Endothelial cell of umbilical vein (primary cell): Measurements from ENCODE around the gene SMIM7. TPM values are rescaled to one million over a fixed set of nuclear protein-coding genes. Genes with fewer than 3 reads are reported as not detected.

Experiments
- BruUV-seq: library from RNA; stranded (reverse); fragments of 400-500 nt; replicated peaks from 2 replicates; lab custom pipeline; 2021; lab: Mats Ljungman, UMichigan
- CTCF ChIA-PET: fragments of 300-600, 350-600 bp; sonication (Branson Sonifier 250); formaldehyde crosslinking; loops from one replicate; lab custom pipeline; 2021; ENCODE audit warnings: antibody characterized with exemption, inconsistent platforms; lab: Charles Lee
- POLR2A ChIA-PET: fragments of 300-600, 350-600 bp; sonication (Branson Sonifier 250); formaldehyde crosslinking; loops from one replicate; lab custom pipeline; 2021; ENCODE audit warnings: antibody characterized with exemption, inconsistent platforms; lab: Charles Lee
- DNase-seq: peaks from one replicate; pipeline ENCODE4 v3.0.0-alpha.2; 2011; ENCODE audit warnings: low read depth, low spot score
- FAIRE-seq: peaks from 2 replicates; lab custom pipeline; 2011; peaks lifted over from hg19 to GRCh38; lab: Jason Lieb, UNC
- H2AFZ ChIP-seq: 2 replicates; pipeline ENCODE4 v1.6.0; 2012; ENCODE audit warnings: low read depth, low read length, control low read depth, inconsistent platforms
- H3K27ac ChIP-seq: 2 replicates; pipeline ENCODE4 v1.5.1; 2011; ENCODE audit warnings: low read depth, mild to moderate bottlenecking, control low read depth, low read length, moderate library complexity; ENCODE audit not compliant: insufficient read depth
- H3K27me3 ChIP-seq, 2 experiments: 2 replicates each; pipeline versions ENCODE4 v1.6.0 to v1.6.1; 2011; ENCODE audit warnings: low read length in 2 of 2, mixed read lengths in 1 of 2; ENCODE audit not compliant: control insufficient read depth in 2 of 2, insufficient read depth in 2 of 2
- H3K36me3 ChIP-seq, 2 experiments: 2 replicates in 1 of 2; 3 replicates in 1 of 2; pipeline ENCODE4 v1.5.1; 2011; ENCODE audit warnings: low read length in 2 of 2, mild to moderate bottlenecking in 1 of 2, moderate library complexity in 1 of 2; ENCODE audit not compliant: control insufficient read depth in 2 of 2, insufficient read depth in 2 of 2; ENCODE audit errors: extremely low read depth in 1 of 2
- H3K4me1 ChIP-seq: 3 replicates; pipeline ENCODE4 v1.5.1; 2011; ENCODE audit warnings: mild to moderate bottlenecking, low read length; ENCODE audit not compliant: control insufficient read depth, insufficient read depth; ENCODE audit errors: extremely low read depth
- H3K4me2 ChIP-seq: 2 replicates; pipeline ENCODE4 v1.6.1; 2011; ENCODE audit warnings: low read length, control low read depth, mixed read lengths; ENCODE audit not compliant: insufficient read depth
- H3K4me3 ChIP-seq, 3 experiments: fragments of 200-600 bp in 1 of 3; sonication (generic), shearing (Covaris generic) in 1 of 3; replicated peaks in 1 of 3; 2 replicates each; pipeline ENCODE4 v1.5.1; 2011 to 2016; ENCODE audit warnings: control low read depth in 3 of 3, low read length in 3 of 3, mild to moderate bottlenecking in 2 of 3, inconsistent platforms in 1 of 3, low read depth in 1 of 3, moderate library complexity in 1 of 3; ENCODE audit not compliant: insufficient read depth in 1 of 3
- H3K79me2 ChIP-seq: 2 replicates; pipeline ENCODE4 v1.6.0; 2012; ENCODE audit warnings: low read length, inconsistent platforms; ENCODE audit not compliant: control insufficient read depth, insufficient read depth
- H3K9ac ChIP-seq: replicated peaks from 2 replicates; pipeline ENCODE3; 2011; ENCODE audit warnings: low read length, control low read depth; ENCODE audit not compliant: insufficient read depth; ENCODE audit errors: extremely low read depth
- H3K9me1 ChIP-seq: replicated peaks from 3 replicates; pipeline ENCODE4 v1.6.0; 2011; ENCODE audit warnings: mild to moderate bottlenecking, low read length; ENCODE audit not compliant: control insufficient read depth, insufficient read depth; ENCODE audit errors: extremely low read depth
- H3K9me3 ChIP-seq: replicated peaks from 2 replicates; pipeline ENCODE4 v1.5.1; 2012; ENCODE audit warnings: low read length, inconsistent platforms; ENCODE audit not compliant: control insufficient read depth, insufficient read depth
- H4K20me1 ChIP-seq: replicated peaks from 2 replicates; pipeline ENCODE3; 2011; ENCODE audit warnings: mild to moderate bottlenecking, low read length; ENCODE audit not compliant: control insufficient read depth, insufficient read depth; ENCODE audit errors: extremely low read depth
- CTCF ChIP-seq, 2 donors: IDR thresholded peaks; 1 replicate in 1 of 2; 2 replicates in 1 of 2; pipeline ENCODE4 v1.5.1; 2011; ENCODE audit warnings: low read length in 2 of 2, mild to moderate bottlenecking in 2 of 2, moderate library complexity in 2 of 2, control low read depth in 1 of 2, inconsistent platforms in 1 of 2, low read depth in 1 of 2; ENCODE audit not compliant: insufficient read depth in 1 of 2; ENCODE audit errors: extremely low read depth in 1 of 2
- EZH2 ChIP-seq: IDR thresholded peaks from 2 replicates; pipeline ENCODE4 v1.6.1; 2012; ENCODE audit warnings: borderline replicate concordance, low read depth, mild to moderate bottlenecking, moderate library complexity, low read length, inconsistent platforms; ENCODE audit not compliant: severe bottlenecking
- FOS ChIP-seq: IDR thresholded peaks from 2 replicates; pipeline ENCODE4 v1.6.1; 2011; ENCODE audit warnings: mild to moderate bottlenecking, low read length, moderate library complexity, borderline replicate concordance; ENCODE audit not compliant: insufficient read depth
- GATA2 ChIP-seq: IDR thresholded peaks from 2 replicates; pipeline ENCODE4 v1.7.0; 2011; ENCODE audit warnings: low read depth, mild to moderate bottlenecking, moderate library complexity, mixed read lengths, low read length; ENCODE audit not compliant: insufficient read length, insufficient read depth
- JUN ChIP-seq: IDR thresholded peaks from 2 replicates; pipeline ENCODE4 v1.6.1; 2011; ENCODE audit warnings: borderline replicate concordance, low read depth; ENCODE audit not compliant: insufficient read length, insufficient read depth
- MAX ChIP-seq: IDR thresholded peaks from 2 replicates; pipeline ENCODE4 v1.6.1; 2011; ENCODE audit not compliant: insufficient read depth, insufficient read length
- MYC ChIP-seq: IDR thresholded peaks from one replicate; pipeline ENCODE4 v1.6.1; 2011; ENCODE audit warnings: mild to moderate bottlenecking, low read depth, low read length
- POLR2A ChIP-seq: IDR thresholded peaks from 2 replicates; pipeline ENCODE4 v1.6.1; 2012; ENCODE audit warnings: low read depth, mild to moderate bottlenecking, control low read depth, low read length
- POLR2AphosphoS5 ChIP-seq: IDR thresholded peaks from 2 replicates; pipeline ENCODE4 v1.6.1; 2012; ENCODE audit warnings: low read depth, mild to moderate bottlenecking, control low read depth, low read length, moderate library complexity; ENCODE audit not compliant: insufficient read depth
- dilution Hi-C: fragments of 300-500 bp; cut with MboI; formaldehyde crosslinking; loops from one replicate; pipeline ENCODE4 v1.15.0; 2019; ENCODE audit warnings: low sequenced_read_pairs; ENCODE audit not compliant: extremely low pct_ligation_motif_present
- intact Hi-C: fragments of 100-400 bp; cut with micrococcal nuclease; formaldehyde crosslinking; loops from one replicate; pipeline ENCODE4 v1.10.0; 2022
- polyA plus RNA-seq, 4 experiments: library from polyadenylated mRNA; depleted of rRNA in 3 of 4; stranded (reverse) in 3 of 4; unstranded in 1 of 4; fragments of >200 nt; gene quantifications; 2 replicates each; pipeline versions ENCODE4 v1.2.1 to v1.2.3, GENCODE V29; 2011 to 2012; ENCODE audit warnings: missing spikeins in 1 of 4
- total RNA-seq: library from RNA; stranded (reverse); gene quantifications from 2 replicates; pipeline ENCODE4 v1.2.3, GENCODE V29; 2021

SMIM7 gene
- total and polyA plus RNA-seq, 2 donors (not counting 3 experiments of a cell fraction or from before 2014, with no cell fraction given): 51.1 to 62.0 TPM

GRCh38 chr19:16677055-16677454 lies 17.1 kb upstream of the SMIM7 start:
- Histone ChIP-seq H2AFZ (no peak overlapping the region), H3K36me3 (no peaks in the 10 kb centered on the region), H3K9me1 (no peaks in the 10 kb centered on the region), H4K20me1 (no peaks in the 10 kb centered on the region), H3K9ac (no peak overlapping the region), H3K27me3 (no peaks in the 10 kb centered on the region), H3K4me3 (no peak overlapping the region), H3K4me2 (no peak overlapping the region), H3K9me3 (no peaks in the 10 kb centered on the region), H3K27ac (no peak overlapping the region), H3K4me1 (no peaks in the 10 kb centered on the region), H3K79me2 (no peaks in the 10 kb centered on the region)
- CTCF ChIA-PET: no interaction called here
- FAIRE-seq (no peak), DNase-seq (no peak)
- TF ChIP-seq JUN: no peak
- TF ChIP-seq MAX: no peak
- no peak for TF ChIP-seq POLR2AphosphoS5
- TF ChIP-seq POLR2A: no peak
- no peak for TF ChIP-seq MYC
- no peak for TF ChIP-seq FOS
- TF ChIP-seq GATA2: no peak
- no peak for TF ChIP-seq EZH2
- TF ChIP-seq CTCF (IDR thresholded peaks at IDR 0.05; ENCODE audit: extremely low read depth in 1 of 2, insufficient read depth in 1 of 2, low read depth in 1 of 2, low read length in 2 of 2): no peak
- no TSS peak for BruUV-seq
- intact Hi-C loops: no loop called here
- POLR2A ChIA-PET: no interaction called here
- dilution Hi-C loops: no loop called here
